Measurements from ENCODE around the gene TIMM21. TPM values are rescaled to one million over a fixed set of nuclear protein-coding genes. Genes with fewer than 3 reads are reported as not detected.

TIMM21 gene
- total and polyA plus RNA-seq, 9 of the 15 experiments (the other 6 are each of a cell fraction or from before 2014, with no cell fraction given) = 54.7 to 229 (median 83.3) TPM

GRCh38 chr18:74147779-74148542, at the start of gene TIMM21, which contains the start of gene FBXO15 (continued):
- TF ChIP-seq PHF20 (IDR thresholded peaks at IDR 0.05; ENCODE audit: partially characterized antibody) (peak; percentile 77), E2F8 (IDR thresholded peaks at IDR 0.05; ENCODE audit: low read depth, partially characterized antibody) (peak; percentile 51), POLR2AphosphoS5 (IDR thresholded peaks at IDR 0.05; ENCODE audit: control insufficient read depth, insufficient read depth, low read depth, low read length) (peak; percentile 60; the same call in 1 of the 2 replicates), STAG1 (CRISPR knock-in tag; IDR thresholded peaks at IDR 0.05; ENCODE audit: borderline replicate concordance) (no peak), SMAD2 (IDR thresholded peaks at IDR 0.05; ENCODE audit: low read depth, low read length) (no peak), HES1 (IDR thresholded peaks at IDR 0.05; ENCODE audit: low read depth) (no peak), KHSRP (IDR thresholded peaks at IDR 0.05) (no peak), ETV1 (tag; conservative IDR thresholded peaks at IDR 0.05; ENCODE audit: low read depth) (no peak), ZNF551 (CRISPR knock-in tag; IDR thresholded peaks at IDR 0.05) (no peak), ZNF699 (CRISPR knock-in tag; IDR thresholded peaks at IDR 0.05; ENCODE audit: insufficient replicate concordance) (no peak), SIRT6 (IDR thresholded peaks at IDR 0.05; ENCODE audit: low read depth, low read length) (no peak), KLF16 (IDR thresholded peaks at IDR 0.05) (no peak), GATA2 (CRISPR knock-in tag; IDR thresholded peaks at IDR 0.05) (no peak), EP300 (IDR thresholded peaks at IDR 0.05; ENCODE audit: low read length) (peak; percentile 20; the same call in 1 of the 2 replicates), CTCFL (IDR thresholded peaks at IDR 0.05; ENCODE audit: borderline replicate concordance, insufficient read depth, low read depth, low read length, poor library complexity, severe bottlenecking) (no peak), ZNF511 (CRISPR knock-in tag; IDR thresholded peaks at IDR 0.05) (no peak), WHSC1 (IDR thresholded peaks at IDR 0.05; ENCODE audit: low read length) (no peak), ZHX1 (conservative IDR thresholded peaks at IDR 0.05; ENCODE audit: low read length) (no peak), ESRRA (IDR thresholded peaks at IDR 0.05; ENCODE audit: borderline replicate concordance, low read depth) (peak; percentile 76; the same call in 1 of the 2 replicates), HLTF (IDR thresholded peaks at IDR 0.05) (no peak)

Data from K562 (cell line).